Measurements from ENCODE around the gene CPZ.
"Not testable (repeated sequence)": the region's sequence is repeated elsewhere in the genome, so short reads cannot be mapped to it uniquely, and the experiment has no call there.

Gene CPZ

GRCh38 chr4:8608714-8609391 lies 16.3 kb downstream of the CPZ start:
- DNase-seq (ENCODE audit: low read depth, low spot score): no peak

GRCh38 chr4:8609406-8609805 lies 16.8 kb downstream of the CPZ start:
- no peak for DNase-seq (ENCODE audit: low read depth, low spot score)

GRCh38 chr4:8609824-8610350 lies 17.3 kb downstream of the CPZ start:
- DNase-seq (ENCODE audit: low read depth, low spot score): no peak

- no peak for DNase-seq (ENCODE audit: low read depth, low spot score)
Observed at GRCh38 chr4:8610858-8611616, 18.5 kb downstream of the CPZ start.

GRCh38 chr4:8612646-8613045 lies 20.1 kb downstream of the CPZ start:
- no peak for DNase-seq (ENCODE audit: low read depth, low spot score)

- DNase-seq (ENCODE audit: low read depth, low spot score): no peak
Observed at GRCh38 chr4:8613421-8614364, 21.1 kb downstream of the CPZ start.

GRCh38 chr4:8614365-8615193 lies 22.0 kb downstream of the CPZ start:
- DNase-seq (ENCODE audit: low read depth, low spot score): no peak

GRCh38 chr4:8615366-8615765 lies 22.8 kb downstream of the CPZ start:
- DNase-seq (ENCODE audit: low read depth, low spot score): no peak

GRCh38 chr4:8615921-8616787 lies 23.6 kb downstream of the CPZ start:
- DNase-seq (ENCODE audit: low read depth, low spot score): no peak

GRCh38 chr4:8616831-8617230 lies 24.3 kb downstream of the CPZ start:
- DNase-seq (ENCODE audit: low read depth, low spot score): no peak

- DNase-seq (ENCODE audit: low read depth, low spot score): no peak
Observed at GRCh38 chr4:8617486-8618040, 25.0 kb downstream of the CPZ start.

- DNase-seq (ENCODE audit: low read depth, low spot score): no peak
Observed at GRCh38 chr4:8618421-8618820, 25.9 kb downstream of the CPZ start.

GRCh38 chr4:8618961-8619720 lies 26.6 kb downstream of the CPZ start:
- DNase-seq (ENCODE audit: low read depth, low spot score): no peak

GRCh38 chr4:8621135-8621534 lies 28.6 kb downstream of the CPZ start:
- DNase-seq (ENCODE audit: low read depth, low spot score): not testable (repeated sequence)

GRCh38 chr4:8624601-8625272 lies 32.2 kb downstream of the CPZ start:
- not testable (repeated sequence) for DNase-seq (ENCODE audit: low read depth, low spot score)

GRCh38 chr4:8630240-8630905 lies 37.8 kb downstream of the CPZ start:
- not testable (repeated sequence) for DNase-seq (ENCODE audit: low read depth, low spot score)

GRCh38 chr4:8631896-8632295 lies 39.3 kb downstream of the CPZ start:
- not testable (repeated sequence) for DNase-seq (ENCODE audit: low read depth, low spot score)

GRCh38 chr4:8634773-8635172 lies 42.2 kb downstream of the CPZ start:
- DNase-seq (ENCODE audit: low read depth, low spot score): not testable (repeated sequence)
